GM23338 (cell line): ENCODE measurements around the gene B4GALT5. TPM values are rescaled to one million over a fixed set of nuclear protein-coding genes. Genes with fewer than 3 reads are reported as not detected.

ENCODE experiments used
- ATAC-seq: fragments of 200-7000 bp; cut with Tn5 transposase; 3 replicates; pipeline ENCODE4 v1.9.1; 2020
- DNase-seq: peaks from one replicate; pipeline ENCODE4 v3.0.0-alpha.2; 2015; ENCODE audit warnings: low spot score
- H2AFZ ChIP-seq: fragments of 200-600 bp; sonication (generic); 2 replicates; pipeline ENCODE4 v1.8.0; 2016; ENCODE audit warnings: antibody characterized with exemption, mild to moderate bottlenecking, moderate library complexity
- H3F3A ChIP-seq: fragments of 200-600 bp; sonication (generic); replicated peaks from 2 replicates; pipeline ENCODE4 v1.8.0; 2017; ENCODE audit warnings: antibody characterized with exemption, mixed run types, low read depth
- H3K27ac ChIP-seq: fragments of 200-600 bp; sonication (generic); 2 replicates; pipeline ENCODE4 v1.6.1; 2016; ENCODE audit warnings: low read depth
- H3K27me3 ChIP-seq: fragments of 200-600 bp; sonication (generic); 2 replicates; pipeline ENCODE4 v1.8.0; 2016; ENCODE audit warnings: mild to moderate bottlenecking, mixed run types, moderate library complexity; ENCODE audit not compliant: insufficient read depth
- H3K36me3 ChIP-seq: fragments of 200-600 bp; sonication (generic); 2 replicates; pipeline ENCODE4 v1.8.0; 2016; ENCODE audit warnings: mild to moderate bottlenecking; ENCODE audit not compliant: insufficient read depth
- H3K4me1 ChIP-seq: fragments of 200-600 bp; sonication (generic); 2 replicates; pipeline ENCODE4 v1.8.0; 2016; ENCODE audit warnings: mild to moderate bottlenecking, moderate library complexity; ENCODE audit not compliant: insufficient read depth
- H3K4me2 ChIP-seq: fragments of 200-600 bp; sonication (generic); 2 replicates; pipeline ENCODE4 v1.7.1; 2017; ENCODE audit warnings: mixed run types
- H3K4me3 ChIP-seq: fragments of 200-600 bp; sonication (generic); 2 replicates; pipeline ENCODE4 v1.6.1; 2016; ENCODE audit warnings: mixed run types
- H3K79me2 ChIP-seq: fragments of 200-600 bp; sonication (generic); replicated peaks from 2 replicates; pipeline ENCODE4 v1.8.0; 2017; ENCODE audit warnings: mild to moderate bottlenecking; ENCODE audit not compliant: insufficient read depth
- H3K9me2 ChIP-seq: fragments of 200-600 bp; sonication (generic); 2 replicates; pipeline ENCODE4 v1.8.0; 2017; ENCODE audit not compliant: insufficient read depth
- H4K20me1 ChIP-seq: fragments of 200-600 bp; sonication (generic); replicated peaks from 2 replicates; pipeline ENCODE4 v1.8.0; 2017; ENCODE audit warnings: mild to moderate bottlenecking; ENCODE audit not compliant: insufficient read depth
- H3K27ac Mint-ChIP-seq: 2 replicates; pipeline ENCODE4 v1.8.0; 2020; ENCODE audit warnings: inconsistent platforms, mild to moderate bottlenecking, moderate library complexity, mixed read lengths
- H3K27me3 Mint-ChIP-seq: 3 replicates; pipeline ENCODE4 v1.8.0; 2022; ENCODE audit warnings: low read depth, mild to moderate bottlenecking, moderate library complexity, mixed read lengths, inconsistent platforms; ENCODE audit not compliant: insufficient read depth, poor library complexity
- H3K36me3 Mint-ChIP-seq: 3 replicates; pipeline ENCODE4 v1.8.0; 2021; ENCODE audit warnings: low read depth, mild to moderate bottlenecking, inconsistent platforms, moderate library complexity, mixed read lengths
- H3K4me1 Mint-ChIP-seq: 3 replicates; pipeline ENCODE4 v1.8.0; 2020; ENCODE audit warnings: mild to moderate bottlenecking, inconsistent platforms, mixed read lengths
- H3K4me3 Mint-ChIP-seq: 3 replicates; pipeline ENCODE4 v1.8.0; 2021; ENCODE audit warnings: moderate library complexity, mild to moderate bottlenecking, inconsistent platforms, mixed read lengths
- H3K9me3 Mint-ChIP-seq: 3 replicates; pipeline ENCODE4 v1.8.0; 2020; ENCODE audit warnings: moderate library complexity, mild to moderate bottlenecking, inconsistent platforms, mixed read lengths
- CREB1 ChIP-seq: fragments of 250-450 bp; sonication (Bioruptor Pico); IDR thresholded peaks from 2 replicates; pipeline ENCODE4 v1.5.0; 2020; ENCODE audit warnings: low read depth, mild to moderate bottlenecking, moderate library complexity
- NANOG ChIP-seq: IDR thresholded peaks from 2 replicates; pipeline ENCODE4 v1.6.1; 2016; ENCODE audit warnings: antibody characterized with exemption, borderline replicate concordance
- polyA plus RNA-seq: library from polyadenylated mRNA; unstranded; fragments of >200 nt; fragmentation: Nextera tagmentation; extraction: Ambion mirVana; gene quantifications from 2 replicates; pipeline ENCODE4 v1.2.1, GENCODE V29; 2016
- total RNA-seq: library from RNA; depleted of rRNA; stranded (reverse); fragments of >200 nt; shearing (Covaris generic); gene quantifications from 2 replicates; pipeline ENCODE4 v1.2.3, GENCODE V29; 2014
- TF ChIP-seq, protein P1 (sequence below): fragments of 250-450 bp; sonication (Bioruptor Pico); IDR thresholded peaks from 2 replicates; pipeline ENCODE4 v1.5.0; 2020; ENCODE audit warnings: mild to moderate bottlenecking, moderate library complexity
- TF ChIP-seq, protein P2 (sequence below), 2 experiments: fragments of 200-600 bp in 1 of 2; sonication (generic) in 1 of 2; conservative IDR thresholded peaks; 2 replicates each; pipeline versions ENCODE4 v1.5.1 to v1.6.1; 2016 to 2017; ENCODE audit warnings: antibody characterized with exemption in 2 of 2, low read depth in 2 of 2, mild to moderate bottlenecking in 2 of 2, moderate library complexity in 1 of 2

The B4GALT5 gene
- total and polyA plus RNA-seq, 2 experiments from 2014 or later = 19.1 to 50.3 TPM

DNA sequence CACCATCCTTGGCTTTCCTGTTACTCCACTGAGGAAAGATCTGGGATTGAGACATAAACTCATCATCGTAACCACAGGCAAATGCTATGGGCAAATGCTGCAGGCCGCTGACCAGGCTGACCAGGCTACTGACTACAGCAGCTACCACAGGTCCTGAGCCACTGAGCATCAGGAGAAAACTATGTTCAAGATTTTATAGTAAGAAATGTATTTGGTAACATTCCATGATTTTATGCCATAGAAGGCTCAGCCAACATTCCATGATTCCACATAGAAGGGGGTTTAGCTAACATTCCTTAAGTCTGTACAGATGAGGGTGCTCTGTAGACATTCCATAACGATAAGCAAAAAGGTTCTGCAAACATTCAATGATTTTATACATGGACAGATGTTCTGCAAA is 16.1 kb upstream of the B4GALT5 start:
- no peaks in the 10 kb centered on the region for H3K9me2 ChIP-seq
- H2AFZ ChIP-seq = no peak overlapping the region
- Mint-ChIP-seq H3K27ac (no peak overlapping the region), H3K4me3 (no peak overlapping the region), H3K9me3 (no peaks in the 10 kb centered on the region; the same call in 2 of the 3 replicates), H3K27me3 (no peaks in the 10 kb centered on the region), H3K4me1 (peaks cover 12% of the 10 kb centered on the region), H3K36me3 (no peaks in the 10 kb centered on the region)
- peaks cover 9% of the 10 kb centered on the region for H3K4me1 ChIP-seq
- TF ChIP-seq CREB1 (CRISPR knock-in tag) (no peak), NANOG (no peak)
- TF ChIP-seq, protein P1, sequence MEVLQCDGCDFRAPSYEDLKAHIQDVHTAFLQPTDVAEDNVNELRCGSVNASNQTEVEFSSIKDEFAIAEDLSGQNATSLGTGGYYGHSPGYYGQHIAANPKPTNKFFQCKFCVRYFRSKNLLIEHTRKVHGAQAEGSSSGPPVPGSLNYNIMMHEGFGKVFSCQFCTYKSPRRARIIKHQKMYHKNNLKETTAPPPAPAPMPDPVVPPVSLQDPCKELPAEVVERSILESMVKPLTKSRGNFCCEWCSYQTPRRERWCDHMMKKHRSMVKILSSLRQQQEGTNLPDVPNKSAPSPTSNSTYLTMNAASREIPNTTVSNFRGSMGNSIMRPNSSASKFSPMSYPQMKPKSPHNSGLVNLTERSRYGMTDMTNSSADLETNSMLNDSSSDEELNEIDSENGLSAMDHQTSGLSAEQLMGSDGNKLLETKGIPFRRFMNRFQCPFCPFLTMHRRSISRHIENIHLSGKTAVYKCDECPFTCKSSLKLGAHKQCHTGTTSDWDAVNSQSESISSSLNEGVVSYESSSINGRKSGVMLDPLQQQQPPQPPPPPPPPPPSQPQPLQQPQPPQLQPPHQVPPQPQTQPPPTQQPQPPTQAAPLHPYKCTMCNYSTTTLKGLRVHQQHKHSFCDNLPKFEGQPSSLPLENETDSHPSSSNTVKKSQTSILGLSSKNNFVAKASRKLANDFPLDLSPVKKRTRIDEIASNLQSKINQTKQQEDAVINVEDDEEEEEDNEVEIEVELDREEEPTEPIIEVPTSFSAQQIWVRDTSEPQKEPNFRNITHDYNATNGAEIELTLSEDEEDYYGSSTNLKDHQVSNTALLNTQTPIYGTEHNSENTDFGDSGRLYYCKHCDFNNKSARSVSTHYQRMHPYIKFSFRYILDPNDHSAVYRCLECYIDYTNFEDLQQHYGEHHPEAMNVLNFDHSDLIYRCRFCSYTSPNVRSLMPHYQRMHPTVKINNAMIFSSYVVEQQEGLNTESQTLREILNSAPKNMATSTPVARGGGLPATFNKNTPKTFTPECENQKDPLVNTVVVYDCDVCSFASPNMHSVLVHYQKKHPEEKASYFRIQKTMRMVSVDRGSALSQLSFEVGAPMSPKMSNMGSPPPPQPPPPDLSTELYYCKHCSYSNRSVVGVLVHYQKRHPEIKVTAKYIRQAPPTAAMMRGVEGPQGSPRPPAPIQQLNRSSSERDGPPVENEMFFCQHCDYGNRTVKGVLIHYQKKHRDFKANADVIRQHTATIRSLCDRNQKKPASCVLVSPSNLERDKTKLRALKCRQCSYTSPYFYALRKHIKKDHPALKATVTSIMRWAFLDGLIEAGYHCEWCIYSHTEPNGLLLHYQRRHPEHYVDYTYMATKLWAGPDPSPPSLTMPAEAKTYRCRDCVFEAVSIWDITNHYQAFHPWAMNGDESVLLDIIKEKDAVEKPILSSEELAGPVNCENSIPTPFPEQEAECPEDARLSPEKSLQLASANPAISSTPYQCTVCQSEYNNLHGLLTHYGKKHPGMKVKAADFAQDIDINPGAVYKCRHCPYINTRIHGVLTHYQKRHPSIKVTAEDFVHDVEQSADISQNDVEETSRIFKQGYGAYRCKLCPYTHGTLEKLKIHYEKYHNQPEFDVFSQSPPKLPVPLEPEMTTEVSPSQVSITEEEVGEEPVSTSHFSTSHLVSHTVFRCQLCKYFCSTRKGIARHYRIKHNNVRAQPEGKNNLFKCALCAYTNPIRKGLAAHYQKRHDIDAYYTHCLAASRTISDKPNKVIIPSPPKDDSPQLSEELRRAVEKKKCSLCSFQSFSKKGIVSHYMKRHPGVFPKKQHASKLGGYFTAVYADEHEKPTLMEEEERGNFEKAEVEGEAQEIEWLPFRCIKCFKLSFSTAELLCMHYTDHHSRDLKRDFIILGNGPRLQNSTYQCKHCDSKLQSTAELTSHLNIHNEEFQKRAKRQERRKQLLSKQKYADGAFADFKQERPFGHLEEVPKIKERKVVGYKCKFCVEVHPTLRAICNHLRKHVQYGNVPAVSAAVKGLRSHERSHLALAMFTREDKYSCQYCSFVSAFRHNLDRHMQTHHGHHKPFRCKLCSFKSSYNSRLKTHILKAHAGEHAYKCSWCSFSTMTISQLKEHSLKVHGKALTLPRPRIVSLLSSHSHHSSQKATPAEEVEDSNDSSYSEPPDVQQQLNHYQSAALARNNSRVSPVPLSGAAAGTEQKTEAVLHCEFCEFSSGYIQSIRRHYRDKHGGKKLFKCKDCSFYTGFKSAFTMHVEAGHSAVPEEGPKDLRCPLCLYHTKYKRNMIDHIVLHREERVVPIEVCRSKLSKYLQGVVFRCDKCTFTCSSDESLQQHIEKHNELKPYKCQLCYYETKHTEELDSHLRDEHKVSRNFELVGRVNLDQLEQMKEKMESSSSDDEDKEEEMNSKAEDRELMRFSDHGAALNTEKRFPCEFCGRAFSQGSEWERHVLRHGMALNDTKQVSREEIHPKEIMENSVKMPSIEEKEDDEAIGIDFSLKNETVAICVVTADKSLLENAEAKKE (CRISPR knock-in tag) = no peak
- TF ChIP-seq, protein P2, sequence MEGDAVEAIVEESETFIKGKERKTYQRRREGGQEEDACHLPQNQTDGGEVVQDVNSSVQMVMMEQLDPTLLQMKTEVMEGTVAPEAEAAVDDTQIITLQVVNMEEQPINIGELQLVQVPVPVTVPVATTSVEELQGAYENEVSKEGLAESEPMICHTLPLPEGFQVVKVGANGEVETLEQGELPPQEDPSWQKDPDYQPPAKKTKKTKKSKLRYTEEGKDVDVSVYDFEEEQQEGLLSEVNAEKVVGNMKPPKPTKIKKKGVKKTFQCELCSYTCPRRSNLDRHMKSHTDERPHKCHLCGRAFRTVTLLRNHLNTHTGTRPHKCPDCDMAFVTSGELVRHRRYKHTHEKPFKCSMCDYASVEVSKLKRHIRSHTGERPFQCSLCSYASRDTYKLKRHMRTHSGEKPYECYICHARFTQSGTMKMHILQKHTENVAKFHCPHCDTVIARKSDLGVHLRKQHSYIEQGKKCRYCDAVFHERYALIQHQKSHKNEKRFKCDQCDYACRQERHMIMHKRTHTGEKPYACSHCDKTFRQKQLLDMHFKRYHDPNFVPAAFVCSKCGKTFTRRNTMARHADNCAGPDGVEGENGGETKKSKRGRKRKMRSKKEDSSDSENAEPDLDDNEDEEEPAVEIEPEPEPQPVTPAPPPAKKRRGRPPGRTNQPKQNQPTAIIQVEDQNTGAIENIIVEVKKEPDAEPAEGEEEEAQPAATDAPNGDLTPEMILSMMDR (conservative IDR thresholded peaks at IDR 0.05; ENCODE audit: low read depth in 2 of 2) = no peak
- ATAC-seq = no peak
- no peaks in the 10 kb centered on the region for H3K36me3 ChIP-seq
- no peaks in the 10 kb centered on the region for H3K27me3 ChIP-seq
- no peaks in the 10 kb centered on the region for H4K20me1 ChIP-seq
- H3F3A ChIP-seq = 0 out of 2 replicates have a peak, but pooled peaks cover 2% of the 10 kb centered on the region
- H3K79me2 ChIP-seq = no peaks in the 10 kb centered on the region
- H3K4me2 ChIP-seq = no peak overlapping the region
- no peak for DNase-seq
- no peak overlapping the region for H3K4me3 ChIP-seq
- no peak overlapping the region for H3K27ac ChIP-seq
